Body of pancreas (tissue), 4 donors: ENCODE measurements around the gene TNFRSF11A.

Experiments
- POLR2A ChIP-seq, 3 donors: fragments of 450-650 bp; IDR thresholded peaks; one replicate each; pipeline ENCODE4 v1.6.1; 2016; ENCODE audit warnings: antibody characterized with exemption in 3 of 3, mild to moderate bottlenecking in 2 of 3
- TF ChIP-seq, protein P1 (sequence below), 7 experiments: fragments of 450-650 bp in 4 of 7; fragments of 200-600 bp in 3 of 7; sonication (generic) in 3 of 7; IDR thresholded peaks; one replicate each; pipeline ENCODE4 v1.5.1; 2016 to 2019; ENCODE audit warnings: antibody characterized with exemption in 7 of 7

DNA sequence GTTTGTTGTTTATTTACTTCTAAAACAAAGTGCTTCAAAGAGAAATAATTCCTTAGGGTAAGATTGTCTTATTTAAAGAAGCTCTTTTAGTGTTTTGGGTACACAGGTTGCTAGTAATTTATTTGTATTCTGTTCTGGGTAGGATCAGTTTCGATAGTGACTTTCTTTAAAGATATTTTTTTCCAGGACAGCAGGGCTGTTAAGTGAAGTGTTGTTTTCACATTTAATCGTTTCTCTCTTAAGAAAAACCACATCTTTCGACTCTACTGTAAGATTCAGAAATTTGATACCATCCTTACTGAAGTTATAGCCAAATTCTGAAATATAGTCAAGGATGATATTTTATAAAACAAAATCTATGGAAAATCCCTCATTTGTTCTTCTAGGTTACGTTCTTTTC, 17.8 kb downstream of the TNFRSF11A start:
- TF ChIP-seq, protein P1, sequence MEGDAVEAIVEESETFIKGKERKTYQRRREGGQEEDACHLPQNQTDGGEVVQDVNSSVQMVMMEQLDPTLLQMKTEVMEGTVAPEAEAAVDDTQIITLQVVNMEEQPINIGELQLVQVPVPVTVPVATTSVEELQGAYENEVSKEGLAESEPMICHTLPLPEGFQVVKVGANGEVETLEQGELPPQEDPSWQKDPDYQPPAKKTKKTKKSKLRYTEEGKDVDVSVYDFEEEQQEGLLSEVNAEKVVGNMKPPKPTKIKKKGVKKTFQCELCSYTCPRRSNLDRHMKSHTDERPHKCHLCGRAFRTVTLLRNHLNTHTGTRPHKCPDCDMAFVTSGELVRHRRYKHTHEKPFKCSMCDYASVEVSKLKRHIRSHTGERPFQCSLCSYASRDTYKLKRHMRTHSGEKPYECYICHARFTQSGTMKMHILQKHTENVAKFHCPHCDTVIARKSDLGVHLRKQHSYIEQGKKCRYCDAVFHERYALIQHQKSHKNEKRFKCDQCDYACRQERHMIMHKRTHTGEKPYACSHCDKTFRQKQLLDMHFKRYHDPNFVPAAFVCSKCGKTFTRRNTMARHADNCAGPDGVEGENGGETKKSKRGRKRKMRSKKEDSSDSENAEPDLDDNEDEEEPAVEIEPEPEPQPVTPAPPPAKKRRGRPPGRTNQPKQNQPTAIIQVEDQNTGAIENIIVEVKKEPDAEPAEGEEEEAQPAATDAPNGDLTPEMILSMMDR (IDR thresholded peaks at IDR 0.05) = no peak
- TF ChIP-seq POLR2A (IDR thresholded peaks at IDR 0.05) = no peak
